Cardiac fibroblast (primary cell): ENCODE results near the gene COL1A2.

Source experiments
- DNase-seq, 2 donors: peaks; one replicate each; pipeline versions ENCODE4 v3.0.0 to v3.0.0-alpha.2; 2010; ENCODE audit warnings: low read depth in 2 of 2
- H3K4me3 ChIP-seq, 2 donors: replicated peaks in 1 of 2; 1 replicate in 1 of 2; 2 replicates in 1 of 2; pipeline ENCODE4 v1.5.1; 2011; ENCODE audit warnings: low read depth in 2 of 2, low read length in 2 of 2, mild to moderate bottlenecking in 2 of 2, moderate library complexity in 1 of 2
- TF ChIP-seq, protein P1 (sequence below): IDR thresholded peaks from one replicate; pipeline ENCODE4 v1.5.1; 2011; ENCODE audit warnings: low read depth, mild to moderate bottlenecking, low read length, inconsistent platforms

COL1A2 gene

DNA sequence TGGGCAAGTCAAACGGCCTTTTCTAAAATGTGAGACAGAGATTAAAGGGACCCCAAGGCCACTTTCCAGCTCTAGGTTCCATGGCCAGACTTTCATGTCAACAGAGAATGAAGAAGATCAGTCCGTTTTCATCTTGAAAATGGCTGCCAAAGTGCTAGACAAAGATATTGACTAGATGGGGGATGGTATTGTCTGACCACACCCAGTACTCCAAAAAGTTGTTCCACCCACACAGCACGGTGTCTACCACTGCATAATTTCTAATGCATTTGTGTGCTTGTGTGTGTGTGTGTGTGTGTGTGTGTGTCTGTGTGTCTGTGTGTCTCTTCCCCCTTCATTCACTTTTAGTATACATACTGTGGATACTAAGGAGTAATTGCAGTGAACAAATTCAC is 1.3 kb downstream of the COL1A2 start:
- peak overlapping the region; percentile 76 to 82 for H3K4me3 ChIP-seq
- TF ChIP-seq, protein P1, sequence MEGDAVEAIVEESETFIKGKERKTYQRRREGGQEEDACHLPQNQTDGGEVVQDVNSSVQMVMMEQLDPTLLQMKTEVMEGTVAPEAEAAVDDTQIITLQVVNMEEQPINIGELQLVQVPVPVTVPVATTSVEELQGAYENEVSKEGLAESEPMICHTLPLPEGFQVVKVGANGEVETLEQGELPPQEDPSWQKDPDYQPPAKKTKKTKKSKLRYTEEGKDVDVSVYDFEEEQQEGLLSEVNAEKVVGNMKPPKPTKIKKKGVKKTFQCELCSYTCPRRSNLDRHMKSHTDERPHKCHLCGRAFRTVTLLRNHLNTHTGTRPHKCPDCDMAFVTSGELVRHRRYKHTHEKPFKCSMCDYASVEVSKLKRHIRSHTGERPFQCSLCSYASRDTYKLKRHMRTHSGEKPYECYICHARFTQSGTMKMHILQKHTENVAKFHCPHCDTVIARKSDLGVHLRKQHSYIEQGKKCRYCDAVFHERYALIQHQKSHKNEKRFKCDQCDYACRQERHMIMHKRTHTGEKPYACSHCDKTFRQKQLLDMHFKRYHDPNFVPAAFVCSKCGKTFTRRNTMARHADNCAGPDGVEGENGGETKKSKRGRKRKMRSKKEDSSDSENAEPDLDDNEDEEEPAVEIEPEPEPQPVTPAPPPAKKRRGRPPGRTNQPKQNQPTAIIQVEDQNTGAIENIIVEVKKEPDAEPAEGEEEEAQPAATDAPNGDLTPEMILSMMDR: no peak
- peak; percentile 85 to 87 for DNase-seq

DNA sequence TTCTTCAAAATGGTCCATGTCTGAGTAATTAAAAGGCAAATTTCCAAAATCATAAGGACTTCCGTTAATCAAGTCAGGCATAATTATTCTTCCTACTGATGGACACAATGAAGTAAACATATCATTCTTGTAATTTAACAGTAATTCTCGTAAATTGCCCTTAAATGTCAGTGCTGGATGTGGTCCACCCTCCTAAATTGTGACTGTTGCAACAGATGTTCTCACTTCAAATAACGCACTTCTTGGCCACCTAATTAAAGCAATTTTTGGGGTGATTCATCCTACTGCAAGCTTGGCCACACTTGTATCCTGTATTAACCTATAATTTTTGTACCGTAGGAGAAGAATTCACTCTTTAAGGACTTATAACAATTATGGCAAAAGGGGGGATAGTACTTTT is 1.9 kb downstream of the COL1A2 start:
- TF ChIP-seq, protein P1: no peak
- peak; percentile 63 to 69 for DNase-seq
- H3K4me3 ChIP-seq: peak overlapping the region; percentile 76 to 82

DNA sequence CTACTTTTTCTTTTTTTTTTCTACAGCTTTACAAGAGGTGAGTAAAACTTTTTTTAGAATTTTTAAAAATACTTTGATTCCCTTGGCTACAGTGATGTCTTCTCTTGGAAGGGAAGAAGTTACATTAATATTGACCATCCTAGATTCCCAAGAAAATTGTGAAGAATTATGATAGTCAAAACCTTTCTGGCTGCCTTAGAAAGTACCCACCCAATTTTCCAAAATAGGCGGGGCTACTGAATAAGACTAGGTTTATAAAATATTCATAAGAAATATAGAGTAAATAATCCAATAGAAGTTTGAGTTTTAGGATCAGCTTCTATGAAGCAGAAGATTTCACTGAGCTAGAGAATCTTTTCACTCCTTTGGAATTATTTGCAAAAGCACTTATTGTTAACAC is 3.0 kb downstream of the COL1A2 start:
- TF ChIP-seq, protein P1: no peak
- DNase-seq: peak in 1 of 2 donors; percentile 49

DNA sequence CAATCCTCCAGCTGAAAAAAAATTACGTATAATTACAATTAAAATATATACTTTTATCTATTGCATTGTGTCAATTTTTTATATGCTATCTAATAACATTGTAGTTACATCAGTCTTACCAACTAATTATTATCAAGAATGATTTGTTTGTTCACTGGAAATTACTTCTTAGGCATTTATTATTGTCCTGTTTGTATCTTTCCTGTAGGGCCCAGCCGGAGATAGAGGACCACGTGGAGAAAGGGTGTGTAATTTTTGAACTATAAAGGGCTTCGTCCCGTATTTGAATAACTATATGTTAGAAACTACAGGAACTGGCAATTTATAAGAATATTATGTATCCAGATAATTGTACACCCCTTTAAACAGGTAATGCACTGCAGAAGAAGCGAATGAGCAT is 4.1 kb downstream of the COL1A2 start:
- TF ChIP-seq, protein P1: no peak
- DNase-seq: peak in 1 of 2 donors; percentile 25
- peak overlapping the region; percentile 37 to 76 for H3K4me3 ChIP-seq

More for the DNA sequence above, 3.0 kb downstream of the COL1A2 start:
- peak overlapping the region; percentile 76 to 82 for H3K4me3 ChIP-seq

DNA sequence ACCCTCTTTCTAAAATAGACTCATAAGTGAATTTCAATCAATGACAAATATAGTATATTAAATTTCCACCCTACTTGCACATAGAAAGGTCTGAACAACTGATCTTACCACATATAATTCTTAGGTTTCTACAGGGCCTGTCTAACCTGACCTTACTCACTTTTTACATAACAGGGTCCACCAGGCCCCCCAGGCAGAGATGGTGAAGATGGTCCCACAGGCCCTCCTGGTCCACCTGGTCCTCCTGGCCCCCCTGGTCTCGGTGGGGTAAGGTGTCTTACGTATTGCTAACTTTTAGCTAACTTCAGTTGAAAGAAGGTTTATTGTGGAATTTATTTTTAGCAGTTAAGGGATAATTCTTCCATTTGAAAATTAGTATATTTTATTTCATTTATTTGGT is 5.3 kb downstream of the COL1A2 start:
- peak; percentile 37 to 58 for DNase-seq
- TF ChIP-seq, protein P1: no peak
- H3K4me3 ChIP-seq: peak overlapping the region; percentile 29 to 76

DNA sequence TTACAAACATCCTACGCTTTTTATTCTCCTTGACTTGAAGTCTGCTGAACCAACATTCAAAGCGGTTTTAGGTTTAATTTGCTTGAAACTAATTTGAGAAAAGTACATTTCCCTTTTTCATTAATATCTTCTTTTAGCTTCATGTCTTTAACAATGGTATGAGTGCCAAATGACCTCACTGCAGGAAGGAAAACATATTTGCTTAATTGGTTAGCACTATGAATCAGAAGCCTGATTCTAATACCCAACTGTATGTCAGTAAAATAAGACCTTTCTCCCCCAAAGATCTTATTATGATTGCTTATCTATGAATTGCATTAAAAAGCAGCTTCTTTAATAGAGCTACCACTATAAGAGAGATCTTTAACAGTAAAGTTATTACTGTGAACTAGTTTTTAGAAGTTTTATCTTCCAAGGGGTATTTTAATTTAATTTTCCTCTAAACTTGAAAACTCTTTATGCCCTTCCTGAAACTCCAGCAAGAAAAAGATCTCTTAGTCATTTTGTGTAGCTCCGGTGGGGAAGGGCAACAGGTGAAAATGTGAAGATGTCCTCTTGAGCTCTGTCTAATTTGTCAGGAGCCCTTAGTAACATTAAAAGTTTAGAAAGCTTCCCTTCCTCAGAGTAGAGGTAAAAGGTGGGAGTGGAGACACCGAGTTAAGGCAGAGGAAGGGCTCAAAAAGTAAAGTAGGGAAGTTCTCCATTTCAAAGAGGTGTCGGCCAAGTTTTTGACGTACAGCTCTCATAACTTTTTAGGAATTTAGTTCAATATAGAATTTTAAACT is 6.1 kb downstream of the COL1A2 start:
- DNase-seq: peak; percentile 33 to 63
- peak overlapping the region in 1 of 2 donors; percentile 76 for H3K4me3 ChIP-seq
- TF ChIP-seq, protein P1: no peak
